Smooth muscle cell of the umbilical artery (primary cell): ENCODE measurements around the gene TUSC7. TPM values are rescaled to one million over a fixed set of nuclear protein-coding genes. Genes with fewer than 3 reads are reported as not detected.

ENCODE experiments used
- total RNA-seq: library from RNA; depleted of rRNA; stranded (reverse); fragments of >200 nt; gene quantifications from 2 replicates; pipeline ENCODE4 v1.2.3, GENCODE V29; 2014

Gene TUSC7
- not detected in 2 replicates for total RNA-seq

GRCh38 chr3:116709479-116709878, at the start of gene TUSC7:
Gene TUSC7 (plus strand): TSS chr3:116709779.

